Heart left ventricle (tissue), 13 donors: ENCODE measurements around the gene MYO18B.

ENCODE experiments used
- POLR2A ChIP-seq, 2 donors: fragments of 450-650 bp; IDR thresholded peaks; one replicate each; pipeline ENCODE4 v1.6.1; 2017; ENCODE audit warnings: antibody characterized with exemption in 2 of 2, mild to moderate bottlenecking in 2 of 2, moderate library complexity in 2 of 2
- TF ChIP-seq, protein P1 (sequence below), 12 donors: fragments of 200-600 bp; sonication (generic) in 4 of 12; IDR thresholded peaks; one replicate each; pipeline versions ENCODE4 v1.5.0 to v1.8.0; 2018 to 2022; ENCODE audit warnings: antibody characterized with exemption in 12 of 12, mild to moderate bottlenecking in 5 of 12
- donor health status: ischemic (EF 13 %, LVEDD 7.1; RV severe dilation, severe dysfunction).
- donor health status: DM: no; HTN: yes; CAD: no.
- donor health status: DM: no; HTN: no; CAD: no.
- donor health status: ischemic (EF 25% LVEDD 6.9; RV normal size, moderate dysfunction).
- donor health status: ischemic (EF 25% LVEDD 5.7; RV mildly dilated, moderate dysfunction).
- donor health status: ischemic (EF 35%, LVEDD 5.7; RV mildly dilated, moderate dysfunction).
- donor health status: nonischemic (EF 11% LVEDD 7.7; RV severe dilation, severe dysfunction).
- donor health status: DM: yes; HTN: yes; CAD: no.
- donor health status: PGD.
- donor health status: ischemic (EF 29% LVEDD 5.4; RV normal size, mild dysfunction).
- donor health status: nonischemic (EF 23%, LVEDD 6.1; RV moderate dilation, normal function).

- TF ChIP-seq, protein P1, sequence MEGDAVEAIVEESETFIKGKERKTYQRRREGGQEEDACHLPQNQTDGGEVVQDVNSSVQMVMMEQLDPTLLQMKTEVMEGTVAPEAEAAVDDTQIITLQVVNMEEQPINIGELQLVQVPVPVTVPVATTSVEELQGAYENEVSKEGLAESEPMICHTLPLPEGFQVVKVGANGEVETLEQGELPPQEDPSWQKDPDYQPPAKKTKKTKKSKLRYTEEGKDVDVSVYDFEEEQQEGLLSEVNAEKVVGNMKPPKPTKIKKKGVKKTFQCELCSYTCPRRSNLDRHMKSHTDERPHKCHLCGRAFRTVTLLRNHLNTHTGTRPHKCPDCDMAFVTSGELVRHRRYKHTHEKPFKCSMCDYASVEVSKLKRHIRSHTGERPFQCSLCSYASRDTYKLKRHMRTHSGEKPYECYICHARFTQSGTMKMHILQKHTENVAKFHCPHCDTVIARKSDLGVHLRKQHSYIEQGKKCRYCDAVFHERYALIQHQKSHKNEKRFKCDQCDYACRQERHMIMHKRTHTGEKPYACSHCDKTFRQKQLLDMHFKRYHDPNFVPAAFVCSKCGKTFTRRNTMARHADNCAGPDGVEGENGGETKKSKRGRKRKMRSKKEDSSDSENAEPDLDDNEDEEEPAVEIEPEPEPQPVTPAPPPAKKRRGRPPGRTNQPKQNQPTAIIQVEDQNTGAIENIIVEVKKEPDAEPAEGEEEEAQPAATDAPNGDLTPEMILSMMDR (IDR thresholded peaks at IDR 0.05) = no peak
- TF ChIP-seq POLR2A (IDR thresholded peaks at IDR 0.05) = no peak
Measured at GRCh38 chr22:26064048-26064447, 322.1 kb downstream of the MYO18B start.
